CD14-positive monocyte (primary cell): ENCODE data around the gene RPS19BP1. TPM values are rescaled to one million over a fixed set of nuclear protein-coding genes. Genes with fewer than 3 reads are reported as not detected.

Experiments used
- DNase-seq, 3 donors: peaks; one replicate each; pipeline ENCODE4 v3.0.0-alpha.2; 2011 to 2022
- H2AFZ ChIP-seq: 2 replicates; pipeline ENCODE4 v1.6.0; 2012; ENCODE audit warnings: mild to moderate bottlenecking, low read depth, low read length, inconsistent platforms; ENCODE audit not compliant: insufficient read depth, poor library complexity, severe bottlenecking
- H3K27ac ChIP-seq, 2 donors: 1 replicate in 1 of 2; 2 replicates in 1 of 2; pipeline ENCODE4 v1.5.1; 2012 to 2013; ENCODE audit warnings: low read length in 2 of 2, control low read depth in 1 of 2, inconsistent platforms in 1 of 2, low read depth in 1 of 2, mild to moderate bottlenecking in 1 of 2
- H3K27me3 ChIP-seq, 2 donors: one replicate each; pipeline versions ENCODE4 v1.6.0 to v1.6.1; 2011 to 2013; ENCODE audit warnings: low read length in 2 of 2; ENCODE audit not compliant: control insufficient read depth in 2 of 2, insufficient read depth in 2 of 2
- H3K36me3 ChIP-seq, 2 donors: replicated peaks in 1 of 2; 1 replicate in 1 of 2; 2 replicates in 1 of 2; pipeline versions ENCODE4 v1.5.1 to v1.6.1; 2012 to 2013; ENCODE audit warnings: low read length in 2 of 2, control low read depth in 1 of 2, inconsistent platforms in 1 of 2, mild to moderate bottlenecking in 1 of 2; ENCODE audit not compliant: insufficient read depth in 2 of 2, control insufficient read depth in 1 of 2
- H3K4me1 ChIP-seq, 2 donors: 1 replicate in 1 of 2; 2 replicates in 1 of 2; pipeline versions ENCODE4 v1.5.1 to v1.6.1; 2012 to 2013; ENCODE audit warnings: low read length in 2 of 2, control low read depth in 1 of 2, inconsistent platforms in 1 of 2, mild to moderate bottlenecking in 1 of 2, moderate library complexity in 1 of 2; ENCODE audit not compliant: insufficient read depth in 2 of 2, control insufficient read depth in 1 of 2
- H3K4me2 ChIP-seq: replicated peaks from 2 replicates; pipeline ENCODE3; 2012; ENCODE audit warnings: low read length, moderate library complexity, mild to moderate bottlenecking; ENCODE audit not compliant: poor library complexity, severe bottlenecking; ENCODE audit errors: extremely low read depth
- H3K4me3 ChIP-seq, 3 experiments: fragments of 200-600 bp in 1 of 3; sonication (generic) in 1 of 3; replicated peaks in 1 of 3; 1 replicate in 2 of 3; 2 replicates in 1 of 3; pipeline ENCODE4 v1.5.1; 2011 to 2013; ENCODE audit warnings: low read length in 3 of 3, mild to moderate bottlenecking in 3 of 3, control low read depth in 2 of 3, low read depth in 2 of 3, inconsistent platforms in 1 of 3, moderate library complexity in 1 of 3
- H3K79me2 ChIP-seq: 2 replicates; pipeline ENCODE4 v1.6.0; 2012; ENCODE audit warnings: mild to moderate bottlenecking, control low read depth, inconsistent platforms, low read length, moderate library complexity; ENCODE audit not compliant: insufficient read depth
- H3K9ac ChIP-seq: 2 replicates; pipeline ENCODE4 v1.6.0; 2017; ENCODE audit warnings: low read length, mild to moderate bottlenecking; ENCODE audit not compliant: insufficient read depth, poor library complexity, severe bottlenecking
- H3K9me3 ChIP-seq, 2 donors: replicated peaks in 1 of 2; 1 replicate in 1 of 2; 2 replicates in 1 of 2; pipeline versions ENCODE4 v1.5.1 to v1.6.1; 2012 to 2013; ENCODE audit warnings: low read length in 2 of 2, control low read depth in 1 of 2; ENCODE audit not compliant: control insufficient read depth in 1 of 2, insufficient read depth in 1 of 2
- H4K20me1 ChIP-seq: 2 replicates; pipeline ENCODE4 v1.6.0; 2012; ENCODE audit warnings: mild to moderate bottlenecking, low read length, control low read depth, moderate library complexity; ENCODE audit not compliant: insufficient read depth
- H3K27ac Mint-ChIP-seq, 7 donors: one replicate each; pipeline ENCODE4 v1.8.0; 2020; ENCODE audit warnings: mild to moderate bottlenecking in 7 of 7, mixed read lengths in 7 of 7, moderate library complexity in 6 of 7, inconsistent platforms in 2 of 7
- H3K27me3 Mint-ChIP-seq, 3 donors: one replicate each; pipeline ENCODE4 v1.8.0; 2021 to 2022; ENCODE audit warnings: low read depth in 3 of 3, mild to moderate bottlenecking in 3 of 3, mixed read lengths in 3 of 3, moderate library complexity in 3 of 3, inconsistent platforms in 1 of 3
- H3K36me3 Mint-ChIP-seq, 2 donors: one replicate each; pipeline ENCODE4 v1.8.0; 2020; ENCODE audit warnings: mixed read lengths in 2 of 2, inconsistent platforms in 1 of 2, mild to moderate bottlenecking in 1 of 2
- H3K4me1 Mint-ChIP-seq: one replicate; pipeline ENCODE4 v1.8.0; 2020; ENCODE audit warnings: mild to moderate bottlenecking, mixed read lengths
- H3K4me3 Mint-ChIP-seq, 2 donors: one replicate each; pipeline ENCODE4 v1.8.0; 2020; ENCODE audit warnings: mild to moderate bottlenecking in 2 of 2, mixed read lengths in 2 of 2, moderate library complexity in 1 of 2
- H3K9me3 Mint-ChIP-seq, 7 donors: one replicate each; pipeline ENCODE4 v1.8.0; 2020 to 2022; ENCODE audit warnings: mixed read lengths in 7 of 7, mild to moderate bottlenecking in 6 of 7, moderate library complexity in 6 of 7, inconsistent platforms in 2 of 7
- WGBS: methylation state at CpG from one replicate; pipeline ENCODE4 v1.1.5; 2013; ENCODE audit warnings: missing lambda C conversion rate; ENCODE audit not compliant: insufficient coverage; 5-methylcytosine and 5-hydroxymethylcytosine counted together
- intact Hi-C, 2 donors: fragments of 100-400 bp; cut with micrococcal nuclease; formaldehyde crosslinking; loops; one replicate each; pipeline versions ENCODE4 v1.15.0 to v1.15.1; 2023
- polyA plus RNA-seq, 3 donors: library from polyadenylated mRNA; depleted of rRNA in 1 of 3; unstranded in 2 of 3; stranded (reverse) in 1 of 3; fragments of 300-500 nt in 2 of 3; fragments of >200 nt in 1 of 3; fragmentation: Illumina TruSeq in 2 of 3; gene quantifications; 1 replicate in 2 of 3; 2 replicates in 1 of 3; pipeline ENCODE4 v1.2.3, GENCODE V29; 2012 to 2021
- TF ChIP-seq, protein P1 (sequence below): fragments of 200-600 bp; IDR thresholded peaks from one replicate; pipeline ENCODE4 v1.8.0; 2022; ENCODE audit warnings: antibody characterized with exemption, mild to moderate bottlenecking

Gene RPS19BP1
- polyA plus RNA-seq, 3 donors: 59.9 to 106 (median 73.5) TPM

DNA sequence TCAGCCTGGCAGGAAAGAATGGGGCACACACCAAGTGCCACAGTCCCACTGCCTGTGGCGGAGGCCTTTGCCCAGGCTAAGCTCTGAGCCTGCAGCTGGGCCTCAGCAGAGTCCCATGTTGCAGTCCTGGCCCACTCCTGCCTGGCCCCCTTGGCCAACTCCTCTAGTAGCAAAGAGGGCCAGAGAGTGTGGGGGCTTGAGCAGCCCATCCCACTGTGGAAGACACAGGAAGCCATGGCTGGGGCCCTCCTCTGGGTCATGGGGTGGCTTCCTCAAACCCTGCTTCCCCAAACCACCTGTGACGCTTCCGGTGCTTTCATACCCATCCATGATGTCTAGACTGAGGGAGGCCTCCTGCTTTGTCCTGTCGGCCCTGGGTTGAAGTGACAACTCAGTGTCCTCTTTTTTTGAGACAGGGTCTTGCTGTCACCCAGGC lies 5.8 kb downstream of the RPS19BP1 start:
- Histone ChIP-seq H3K36me3 (peaks cover 46 to 71% of the 10 kb centered on the region in 2 donors), H3K27me3 (no peaks in the 10 kb centered on the region), H2AFZ (no peak overlapping the region), H3K79me2 (peaks cover 80% of the 10 kb centered on the region), H3K4me2 (peak overlapping the region; percentile 17), H3K4me3 (no peak overlapping the region), H3K9me3 (no peaks in the 10 kb centered on the region), H3K9ac (no peak overlapping the region), H3K4me1 (peaks cover 82 to 96% of the 10 kb centered on the region in 2 donors), H4K20me1 (peaks cover 99% of the 10 kb centered on the region), H3K27ac (peak overlapping the region; percentile 34 to 69)
- peak in 2 of 3 donors; percentile 59 to 68 for DNase-seq
- H3K27me3 Mint-ChIP-seq: peaks cover 0 to 4% (median 1%) of the 10 kb centered on the region in 3 donors
- intact Hi-C loops: loop anchor here (5.0 to 10.0 kb wide), 3 partner anchors 34 to 772 kb away; partner anchors contain the start of gene SUN2 (in 1 of the 2)
- H3K9me3 Mint-ChIP-seq: no peaks in the 10 kb centered on the region
- 20% methylated on average over 2 of the region's 4 CpGs for WGBS
- H3K4me1 Mint-ChIP-seq: peaks cover 87% of the 10 kb centered on the region
- H3K27ac Mint-ChIP-seq: peak overlapping the region; percentile 30 to 91 (median 82)
- TF ChIP-seq, protein P1, sequence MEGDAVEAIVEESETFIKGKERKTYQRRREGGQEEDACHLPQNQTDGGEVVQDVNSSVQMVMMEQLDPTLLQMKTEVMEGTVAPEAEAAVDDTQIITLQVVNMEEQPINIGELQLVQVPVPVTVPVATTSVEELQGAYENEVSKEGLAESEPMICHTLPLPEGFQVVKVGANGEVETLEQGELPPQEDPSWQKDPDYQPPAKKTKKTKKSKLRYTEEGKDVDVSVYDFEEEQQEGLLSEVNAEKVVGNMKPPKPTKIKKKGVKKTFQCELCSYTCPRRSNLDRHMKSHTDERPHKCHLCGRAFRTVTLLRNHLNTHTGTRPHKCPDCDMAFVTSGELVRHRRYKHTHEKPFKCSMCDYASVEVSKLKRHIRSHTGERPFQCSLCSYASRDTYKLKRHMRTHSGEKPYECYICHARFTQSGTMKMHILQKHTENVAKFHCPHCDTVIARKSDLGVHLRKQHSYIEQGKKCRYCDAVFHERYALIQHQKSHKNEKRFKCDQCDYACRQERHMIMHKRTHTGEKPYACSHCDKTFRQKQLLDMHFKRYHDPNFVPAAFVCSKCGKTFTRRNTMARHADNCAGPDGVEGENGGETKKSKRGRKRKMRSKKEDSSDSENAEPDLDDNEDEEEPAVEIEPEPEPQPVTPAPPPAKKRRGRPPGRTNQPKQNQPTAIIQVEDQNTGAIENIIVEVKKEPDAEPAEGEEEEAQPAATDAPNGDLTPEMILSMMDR: no peak
- H3K4me3 Mint-ChIP-seq: no peak overlapping the region
- H3K36me3 Mint-ChIP-seq: peaks cover 49 to 85% of the 10 kb centered on the region in 2 donors

DNA sequence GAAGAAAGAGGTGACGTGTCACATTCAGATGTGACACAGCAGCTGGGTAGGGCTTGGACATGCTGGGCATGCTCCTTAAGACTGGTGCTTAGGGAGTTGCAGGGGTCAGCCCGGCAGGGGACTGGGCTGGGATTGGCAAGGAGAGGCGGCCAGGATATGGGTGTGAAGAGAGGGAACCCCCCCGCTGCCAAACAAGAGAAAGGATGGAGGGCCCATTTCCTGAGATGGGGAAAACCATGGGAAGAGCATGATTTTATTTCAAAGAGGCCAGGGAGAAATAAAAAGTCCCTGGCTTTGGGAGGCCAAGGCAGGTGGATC lies 6.9 kb downstream of the RPS19BP1 start:
- H3K9me3 ChIP-seq: no peaks in the 10 kb centered on the region
- no peak for DNase-seq
- H2AFZ ChIP-seq: no peak overlapping the region
- peak overlapping the region; percentile 14 to 69 for H3K27ac ChIP-seq
- peaks cover 80% of the 10 kb centered on the region for H3K79me2 ChIP-seq
- Mint-ChIP-seq H3K4me3 (no peak overlapping the region), H3K9me3 (no peaks in the 10 kb centered on the region), H3K27ac (peak overlapping the region; percentile 57 to 90 (median 87)), H3K27me3 (peaks cover 0 to 7% (median 1%) of the 10 kb centered on the region in 3 donors), H3K4me1 (peaks cover 83% of the 10 kb centered on the region), H3K36me3 (peaks cover 54 to 85% of the 10 kb centered on the region in 2 donors)
- WGBS: 96% methylated on average over 4 of the region's 4 CpGs
- H3K9ac ChIP-seq: no peak overlapping the region
- H3K27me3 ChIP-seq: no peaks in the 10 kb centered on the region
- peaks cover 100% of the 10 kb centered on the region for H4K20me1 ChIP-seq
- intact Hi-C loops: loop anchor here (5.0 to 10.0 kb wide), 3 partner anchors 33 to 771 kb away; partner anchors contain the start of gene SUN2 (in 1 of the 2)
- no peak overlapping the region for H3K4me3 ChIP-seq
- peaks cover 53 to 77% of the 10 kb centered on the region in 2 donors for H3K36me3 ChIP-seq
- TF ChIP-seq, protein P1: no peak
- H3K4me2 ChIP-seq: no peak overlapping the region
- peaks cover 77 to 92% of the 10 kb centered on the region in 2 donors for H3K4me1 ChIP-seq
